HCT116 (cell line): ENCODE results near the gene KATNAL1. TPM values are rescaled to one million over a fixed set of nuclear protein-coding genes. Genes with fewer than 3 reads are reported as not detected.
A peak's percentile ranks its signal among the peaks of the same experiment; 100 is the strongest.

Experiments used
- ATAC-seq: fragments of 200-7000 bp; cut with Tn5 transposase; 2 replicates; pipeline ENCODE4 v1.9.1; 2020; ENCODE audit warnings: mild to moderate bottlenecking, moderate library complexity
- BruUV-seq: library from RNA; stranded (reverse); fragments of 400-500 nt; replicated peaks from 2 replicates; lab custom pipeline; 2021; lab: Mats Ljungman, UMichigan
- CTCF ChIA-PET: fragments of 300-600 bp; sonication (Branson Sonifier 250); formaldehyde crosslinking; loops from one replicate; lab custom pipeline; 2021; ENCODE audit warnings: antibody characterized with exemption; lab: Charles Lee
- POLR2A ChIA-PET: fragments of 300-600, 350-600 bp; sonication (Branson Sonifier 250); formaldehyde crosslinking; loops from one replicate; lab custom pipeline; 2021; ENCODE audit warnings: antibody characterized with exemption; lab: Charles Lee
- RAD21 ChIA-PET, 2 experiments: fragments of 300-600 bp; sonication (Branson Sonifier 250); formaldehyde crosslinking; loops; one replicate each; lab custom pipeline; 2023; ENCODE audit warnings: low total read pairs in 2 of 2; ENCODE audit not compliant: uncharacterized antibody in 2 of 2, unreplicated experiment in 2 of 2, low non-redundant PET in 1 of 2; lab: Charles Lee
- DNase-seq: peaks from one replicate; pipeline ENCODE4 v3.0.0-alpha.2; 2010; ENCODE audit warnings: low read depth, low spot score
- H2AFZ ChIP-seq: fragments of 200-600 bp; shearing (Covaris generic), sonication (generic); 2 replicates; pipeline ENCODE4 v1.6.1; 2017; ENCODE audit warnings: low read depth, mixed run types, mixed read lengths, antibody characterized with exemption, low read length; ENCODE audit not compliant: poor library complexity, severe bottlenecking
- H3K27ac ChIP-seq: 2 replicates; pipeline ENCODE4 v1.5.1; 2012; ENCODE audit warnings: low read depth, low read length
- H3K27me3 ChIP-seq: fragments of 200-600 bp; sonication (generic); 2 replicates; pipeline ENCODE4 v1.6.1; 2016; ENCODE audit warnings: mixed run types, low read length, mixed read lengths; ENCODE audit not compliant: insufficient read depth
- H3K36me3 ChIP-seq, 2 experiments: fragments of 200-500 bp in 1 of 2; fragments of 200-600 bp in 1 of 2; sonication (Bioruptor generic) in 1 of 2; sonication (generic) in 1 of 2; 2 replicates each; pipeline versions ENCODE4 v1.5.1 to v1.6.1; 2014 to 2016; ENCODE audit warnings: low read length in 2 of 2, inconsistent platforms in 1 of 2, mixed read lengths in 1 of 2, mixed run types in 1 of 2; ENCODE audit not compliant: insufficient read depth in 2 of 2, control insufficient read depth in 1 of 2
- H3K4me1 ChIP-seq, 2 experiments: fragments of 200-600 bp in 1 of 2; sonication (generic) in 1 of 2; 2 replicates each; pipeline versions ENCODE4 v1.5.1 to v1.6.1; 2012 to 2017; ENCODE audit warnings: low read length in 2 of 2, inconsistent platforms in 1 of 2, mild to moderate bottlenecking in 1 of 2, mixed read lengths in 1 of 2, mixed run types in 1 of 2, moderate library complexity in 1 of 2; ENCODE audit not compliant: insufficient read depth in 2 of 2, control insufficient read depth in 1 of 2
- H3K4me2 ChIP-seq: fragments of 200-600 bp; sonication (generic); 2 replicates; pipeline ENCODE4 v1.6.1; 2017; ENCODE audit warnings: mixed run types, low read length, mixed read lengths
- H3K4me3 ChIP-seq, 2 experiments: fragments of 200-600 bp in 1 of 2; sonication (generic) in 1 of 2; replicated peaks in 1 of 2; 2 replicates each; pipeline ENCODE4 v1.5.1; 2011 to 2016; ENCODE audit warnings: low read length in 2 of 2, control low read depth in 1 of 2, low read depth in 1 of 2, mild to moderate bottlenecking in 1 of 2, mixed read lengths in 1 of 2, mixed run types in 1 of 2
- H3K79me2 ChIP-seq: fragments of 200-600 bp; sonication (generic); 2 replicates; pipeline ENCODE4 v1.6.1; 2017; ENCODE audit warnings: mild to moderate bottlenecking, mixed run types, low read length, moderate library complexity, mixed read lengths; ENCODE audit not compliant: insufficient read depth
- H3K9ac ChIP-seq: fragments of 200-600 bp; sonication (generic); 2 replicates; pipeline ENCODE4 v1.6.1; 2016; ENCODE audit warnings: low read length, mixed read lengths
- H3K9me2 ChIP-seq: fragments of 200-600 bp; sonication (generic), shearing (Covaris generic); 2 replicates; pipeline ENCODE4 v1.6.1; 2017; ENCODE audit warnings: mixed run types, mild to moderate bottlenecking, moderate library complexity; ENCODE audit not compliant: insufficient read depth
- H3K9me3 ChIP-seq, 2 experiments: fragments of 200-500 bp in 1 of 2; fragments of 200-600 bp in 1 of 2; sonication (Bioruptor generic) in 1 of 2; sonication (generic) in 1 of 2; 2 replicates each; pipeline ENCODE4 v1.6.1; 2014 to 2017; ENCODE audit warnings: low read length in 2 of 2, mixed read lengths in 2 of 2, inconsistent platforms in 1 of 2, low read depth in 1 of 2, mild to moderate bottlenecking in 1 of 2, mixed run types in 1 of 2, moderate library complexity in 1 of 2; ENCODE audit not compliant: control insufficient read depth in 1 of 2, insufficient read depth in 1 of 2
- H4K20me1 ChIP-seq: fragments of 200-600 bp; sonication (generic), shearing (Covaris generic); 2 replicates; pipeline ENCODE4 v1.6.1; 2017; ENCODE audit warnings: mixed run types, mild to moderate bottlenecking, moderate library complexity; ENCODE audit not compliant: insufficient read depth
- CBX3 ChIP-seq: IDR thresholded peaks from 2 replicates; pipeline ENCODE4 v1.6.1; 2012; ENCODE audit warnings: low read depth
- EGR1 ChIP-seq: IDR thresholded peaks from 2 replicates; pipeline ENCODE4 v1.6.1; 2012; ENCODE audit warnings: low read depth
- EZH2 ChIP-seq: fragments of 200-600 bp; sonication (generic); IDR thresholded peaks from 2 replicates; pipeline ENCODE4 v1.6.1; 2017; ENCODE audit warnings: antibody characterized with exemption, mixed run types
- EZH2phosphoT487 ChIP-seq: fragments of 200-600 bp; IDR thresholded peaks from 2 replicates; pipeline ENCODE4 v1.6.1; 2018; ENCODE audit warnings: antibody characterized with exemption, borderline replicate concordance
- FOSL1 ChIP-seq: IDR thresholded peaks from 2 replicates; pipeline ENCODE4 v1.6.1; 2012; ENCODE audit warnings: low read depth
- JUND ChIP-seq: IDR thresholded peaks from 2 replicates; pipeline ENCODE4 v1.6.1; 2012
- POLR2A ChIP-seq: IDR thresholded peaks from 2 replicates; pipeline ENCODE4 v1.7.0; 2011; ENCODE audit warnings: borderline replicate concordance; ENCODE audit not compliant: insufficient read depth, insufficient read length; ENCODE audit errors: extremely low read depth
- POLR2AphosphoS5 ChIP-seq: IDR thresholded peaks from 2 replicates; pipeline ENCODE4 v1.6.1; 2011; ENCODE audit warnings: mild to moderate bottlenecking, low read depth, low read length, moderate library complexity
- RAD21 ChIP-seq: IDR thresholded peaks from 2 replicates; pipeline ENCODE4 v1.6.1; 2012; ENCODE audit warnings: low read depth, mild to moderate bottlenecking
- SRF ChIP-seq: IDR thresholded peaks from 2 replicates; pipeline ENCODE4 v1.6.1; 2012; ENCODE audit warnings: low read depth
- TCF7L2 ChIP-seq: IDR thresholded peaks from 2 replicates; pipeline ENCODE4 v1.7.0; 2011; ENCODE audit warnings: borderline replicate concordance, inconsistent platforms; ENCODE audit not compliant: insufficient read depth, insufficient read length; ENCODE audit errors: extremely low read depth
- ZFX ChIP-seq: fragments of 450-650 bp; IDR thresholded peaks from 2 replicates; pipeline ENCODE4 v1.6.1; 2017
- ZNF274 ChIP-seq: fragments of 200-500 bp; sonication (Bioruptor generic); IDR thresholded peaks from 2 replicates; pipeline ENCODE4 v1.6.1; 2014; ENCODE audit warnings: mild to moderate bottlenecking, low read depth, low read length, inconsistent platforms
- intact Hi-C: fragments of 100-400 bp; cut with micrococcal nuclease; formaldehyde crosslinking; loops from 2 replicates; pipeline ENCODE4 v1.10.0; 2022
- total RNA-seq: library from RNA; stranded (reverse); gene quantifications from one replicate; pipeline ENCODE4 v1.2.1, GENCODE V29; 2021; ENCODE audit not compliant: unreplicated experiment
- TF ChIP-seq, protein P1 (sequence below): IDR thresholded peaks from 2 replicates; pipeline ENCODE4 v1.6.1; 2012; ENCODE audit warnings: low read depth
- TF ChIP-seq, protein P2 (sequence below): IDR thresholded peaks from 2 replicates; pipeline ENCODE4 v1.6.1; 2011; ENCODE audit warnings: mild to moderate bottlenecking, low read length, moderate library complexity; ENCODE audit not compliant: insufficient replicate concordance; ENCODE audit errors: extremely low read depth
- TF ChIP-seq, protein P3 (sequence below), 3 experiments: fragments of 200-600 bp in 1 of 3; sonication (generic) in 1 of 3; IDR thresholded peaks in 2 of 3; conservative IDR thresholded peaks in 1 of 3; 2 replicates each; pipeline ENCODE4 v1.5.1; 2012 to 2017; ENCODE audit warnings: low read depth in 2 of 3, low read length in 2 of 3, antibody characterized with exemption in 1 of 3, borderline replicate concordance in 1 of 3, control low read depth in 1 of 3, mild to moderate bottlenecking in 1 of 3, mixed read lengths in 1 of 3, mixed run types in 1 of 3, moderate library complexity in 1 of 3; ENCODE audit not compliant: insufficient read depth in 1 of 3
- TF ChIP-seq, protein P4 (sequence below): IDR thresholded peaks from 2 replicates; pipeline ENCODE4 v1.6.1; 2012

KATNAL1 gene
- total RNA-seq, 1 experiment from 2014 or later: 17.3 TPM

DNA sequence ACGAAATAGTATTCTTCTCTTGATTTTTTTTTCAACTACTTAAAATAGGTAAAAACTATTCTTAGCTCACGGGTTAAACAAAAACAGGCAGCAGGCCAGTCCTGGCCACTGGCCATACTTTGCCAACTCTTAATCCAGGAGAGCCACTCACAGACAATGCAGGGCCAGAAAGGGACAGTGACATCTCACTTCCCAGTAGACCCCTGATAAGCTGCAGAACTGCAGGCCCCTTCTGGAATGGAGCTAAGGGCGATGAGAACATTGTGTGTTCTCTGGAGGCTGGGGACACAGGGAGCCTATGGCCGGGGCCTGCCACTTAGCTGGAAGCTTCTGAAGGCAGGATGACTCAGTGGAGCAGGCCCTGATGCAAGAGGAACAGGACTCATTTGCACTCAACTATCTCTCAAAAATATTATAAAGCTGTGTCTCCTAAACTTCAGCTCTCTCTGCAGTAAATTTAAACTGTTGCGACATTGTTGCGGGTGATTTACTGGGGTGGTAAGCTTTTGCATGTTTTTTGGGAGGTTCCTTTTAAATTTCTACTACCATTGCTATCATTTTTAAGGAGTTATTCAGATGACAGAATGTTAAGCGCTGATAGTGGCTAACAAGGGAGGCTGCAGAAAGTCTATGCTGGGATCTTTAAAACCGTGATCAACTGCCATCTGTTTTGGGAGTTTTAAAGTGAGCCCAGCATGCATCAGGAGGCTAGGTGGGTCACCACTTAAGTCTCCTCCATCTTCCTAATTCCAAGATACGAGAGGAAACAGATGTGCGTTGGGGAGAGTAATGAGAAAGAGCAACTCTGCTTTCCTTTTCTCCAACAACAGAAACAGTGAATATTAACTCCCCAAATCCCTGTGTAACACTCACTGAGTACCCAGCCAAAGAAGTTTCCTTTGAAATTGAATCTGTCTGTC lies 33.2 kb upstream of the KATNAL1 start:
- H3K4me1 ChIP-seq: peaks cover 57 to 69% of the 10 kb centered on the region in 2 experiments
- H3K79me2 ChIP-seq: no peaks in the 10 kb centered on the region
- POLR2A ChIA-PET: interaction anchor here (1.3 to 1.4 kb wide), 2 partner anchors 10 to 34 kb away, joined by 3 read pairs; partner anchors contain the start of gene KATNAL1
- intact Hi-C loops: loop anchor here (5.0 to 10.0 kb wide), 3 partner anchors 83 to 464 kb away; no protein-coding TSS in a partner anchor
- DNase-seq: peak; percentile 16
- ATAC-seq: no peak
- peak overlapping the region; percentile 62 for H2AFZ ChIP-seq
- H3K27me3 ChIP-seq: no peaks in the 10 kb centered on the region
- H3K36me3 ChIP-seq: no peaks in the 10 kb centered on the region
- no peaks in the 10 kb centered on the region for H4K20me1 ChIP-seq
- no TSS peak for BruUV-seq
- H3K4me3 ChIP-seq: no peak overlapping the region
- CTCF ChIA-PET: interaction anchor here (1.0 kb wide), 1 partner anchor 209 kb away, joined by 3 read pairs; no protein-coding TSS in a partner anchor
- H3K9me3 ChIP-seq: no peaks in the 10 kb centered on the region
- no peaks in the 10 kb centered on the region for H3K9me2 ChIP-seq
- peak overlapping the region; percentile 43 for H3K4me2 ChIP-seq
- no peak overlapping the region for H3K27ac ChIP-seq
- H3K9ac ChIP-seq: 0 out of 2 replicates have a peak overlapping the region, but pooled peaks have one; percentile 6
- RAD21 ChIA-PET: no interaction called here
- TF ChIP-seq TCF7L2: no peak
- TF ChIP-seq RAD21: no peak
- 0 out of 2 replicates have a peak, but pooled peaks have one; percentile 3 for TF ChIP-seq ZFX
- peak; percentile 27; the same call in 1 of the 2 replicates for TF ChIP-seq FOSL1
- no peak for TF ChIP-seq EZH2phosphoT487
- TF ChIP-seq, protein P1, sequence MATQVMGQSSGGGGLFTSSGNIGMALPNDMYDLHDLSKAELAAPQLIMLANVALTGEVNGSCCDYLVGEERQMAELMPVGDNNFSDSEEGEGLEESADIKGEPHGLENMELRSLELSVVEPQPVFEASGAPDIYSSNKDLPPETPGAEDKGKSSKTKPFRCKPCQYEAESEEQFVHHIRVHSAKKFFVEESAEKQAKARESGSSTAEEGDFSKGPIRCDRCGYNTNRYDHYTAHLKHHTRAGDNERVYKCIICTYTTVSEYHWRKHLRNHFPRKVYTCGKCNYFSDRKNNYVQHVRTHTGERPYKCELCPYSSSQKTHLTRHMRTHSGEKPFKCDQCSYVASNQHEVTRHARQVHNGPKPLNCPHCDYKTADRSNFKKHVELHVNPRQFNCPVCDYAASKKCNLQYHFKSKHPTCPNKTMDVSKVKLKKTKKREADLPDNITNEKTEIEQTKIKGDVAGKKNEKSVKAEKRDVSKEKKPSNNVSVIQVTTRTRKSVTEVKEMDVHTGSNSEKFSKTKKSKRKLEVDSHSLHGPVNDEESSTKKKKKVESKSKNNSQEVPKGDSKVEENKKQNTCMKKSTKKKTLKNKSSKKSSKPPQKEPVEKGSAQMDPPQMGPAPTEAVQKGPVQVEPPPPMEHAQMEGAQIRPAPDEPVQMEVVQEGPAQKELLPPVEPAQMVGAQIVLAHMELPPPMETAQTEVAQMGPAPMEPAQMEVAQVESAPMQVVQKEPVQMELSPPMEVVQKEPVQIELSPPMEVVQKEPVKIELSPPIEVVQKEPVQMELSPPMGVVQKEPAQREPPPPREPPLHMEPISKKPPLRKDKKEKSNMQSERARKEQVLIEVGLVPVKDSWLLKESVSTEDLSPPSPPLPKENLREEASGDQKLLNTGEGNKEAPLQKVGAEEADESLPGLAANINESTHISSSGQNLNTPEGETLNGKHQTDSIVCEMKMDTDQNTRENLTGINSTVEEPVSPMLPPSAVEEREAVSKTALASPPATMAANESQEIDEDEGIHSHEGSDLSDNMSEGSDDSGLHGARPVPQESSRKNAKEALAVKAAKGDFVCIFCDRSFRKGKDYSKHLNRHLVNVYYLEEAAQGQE: no peak
- no peak for TF ChIP-seq POLR2AphosphoS5
- TF ChIP-seq EZH2: no peak
- no peak for TF ChIP-seq SRF
- TF ChIP-seq JUND: peak; percentile 24; the same call in 1 of the 2 replicates
- no peak for TF ChIP-seq ZNF274
- TF ChIP-seq POLR2A: no peak
- TF ChIP-seq CBX3: no peak
- no peak for TF ChIP-seq EGR1
- TF ChIP-seq, protein P2, sequence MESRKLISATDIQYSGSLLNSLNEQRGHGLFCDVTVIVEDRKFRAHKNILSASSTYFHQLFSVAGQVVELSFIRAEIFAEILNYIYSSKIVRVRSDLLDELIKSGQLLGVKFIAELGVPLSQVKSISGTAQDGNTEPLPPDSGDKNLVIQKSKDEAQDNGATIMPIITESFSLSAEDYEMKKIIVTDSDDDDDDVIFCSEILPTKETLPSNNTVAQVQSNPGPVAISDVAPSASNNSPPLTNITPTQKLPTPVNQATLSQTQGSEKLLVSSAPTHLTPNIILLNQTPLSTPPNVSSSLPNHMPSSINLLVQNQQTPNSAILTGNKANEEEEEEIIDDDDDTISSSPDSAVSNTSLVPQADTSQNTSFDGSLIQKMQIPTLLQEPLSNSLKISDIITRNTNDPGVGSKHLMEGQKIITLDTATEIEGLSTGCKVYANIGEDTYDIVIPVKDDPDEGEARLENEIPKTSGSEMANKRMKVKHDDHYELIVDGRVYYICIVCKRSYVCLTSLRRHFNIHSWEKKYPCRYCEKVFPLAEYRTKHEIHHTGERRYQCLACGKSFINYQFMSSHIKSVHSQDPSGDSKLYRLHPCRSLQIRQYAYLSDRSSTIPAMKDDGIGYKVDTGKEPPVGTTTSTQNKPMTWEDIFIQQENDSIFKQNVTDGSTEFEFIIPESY: no peak
- TF ChIP-seq, protein P3, sequence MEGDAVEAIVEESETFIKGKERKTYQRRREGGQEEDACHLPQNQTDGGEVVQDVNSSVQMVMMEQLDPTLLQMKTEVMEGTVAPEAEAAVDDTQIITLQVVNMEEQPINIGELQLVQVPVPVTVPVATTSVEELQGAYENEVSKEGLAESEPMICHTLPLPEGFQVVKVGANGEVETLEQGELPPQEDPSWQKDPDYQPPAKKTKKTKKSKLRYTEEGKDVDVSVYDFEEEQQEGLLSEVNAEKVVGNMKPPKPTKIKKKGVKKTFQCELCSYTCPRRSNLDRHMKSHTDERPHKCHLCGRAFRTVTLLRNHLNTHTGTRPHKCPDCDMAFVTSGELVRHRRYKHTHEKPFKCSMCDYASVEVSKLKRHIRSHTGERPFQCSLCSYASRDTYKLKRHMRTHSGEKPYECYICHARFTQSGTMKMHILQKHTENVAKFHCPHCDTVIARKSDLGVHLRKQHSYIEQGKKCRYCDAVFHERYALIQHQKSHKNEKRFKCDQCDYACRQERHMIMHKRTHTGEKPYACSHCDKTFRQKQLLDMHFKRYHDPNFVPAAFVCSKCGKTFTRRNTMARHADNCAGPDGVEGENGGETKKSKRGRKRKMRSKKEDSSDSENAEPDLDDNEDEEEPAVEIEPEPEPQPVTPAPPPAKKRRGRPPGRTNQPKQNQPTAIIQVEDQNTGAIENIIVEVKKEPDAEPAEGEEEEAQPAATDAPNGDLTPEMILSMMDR (IDR thresholded peaks at IDR 0.05 in 2 of 3, conservative IDR thresholded peaks at IDR 0.05 in 1 of 3; ENCODE audit: borderline replicate concordance in 1 of 3, insufficient read depth in 1 of 3, low read depth in 2 of 3, low read length in 2 of 3): no peak
- TF ChIP-seq, protein P4, sequence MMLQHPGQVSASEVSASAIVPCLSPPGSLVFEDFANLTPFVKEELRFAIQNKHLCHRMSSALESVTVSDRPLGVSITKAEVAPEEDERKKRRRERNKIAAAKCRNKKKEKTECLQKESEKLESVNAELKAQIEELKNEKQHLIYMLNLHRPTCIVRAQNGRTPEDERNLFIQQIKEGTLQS: 0 out of 2 replicates have a peak, but pooled peaks have one; percentile 33
